Tongue (tissue), 2 donors: Measurements from ENCODE around the gene CTBP1. TPM values are rescaled to one million over a fixed set of nuclear protein-coding genes. Genes with fewer than 3 reads are reported as not detected.
A peak's percentile ranks its signal among the peaks of the same experiment; 100 is the strongest.
"Not testable (repeated sequence)": the region's sequence is repeated elsewhere in the genome, so short reads cannot be mapped to it uniquely, and the experiment has no call there.

ENCODE experiments used
- DNase-seq: peaks from one replicate; pipeline ENCODE4 v3.0.0-alpha.2; 2015
- total RNA-seq: library from RNA; depleted of rRNA; stranded (reverse); fragments of >200 nt; gene quantifications from one replicate; pipeline ENCODE4 v1.2.3, GENCODE V29; 2014

Gene CTBP1
- total RNA-seq, result 193 TPM

DNA sequence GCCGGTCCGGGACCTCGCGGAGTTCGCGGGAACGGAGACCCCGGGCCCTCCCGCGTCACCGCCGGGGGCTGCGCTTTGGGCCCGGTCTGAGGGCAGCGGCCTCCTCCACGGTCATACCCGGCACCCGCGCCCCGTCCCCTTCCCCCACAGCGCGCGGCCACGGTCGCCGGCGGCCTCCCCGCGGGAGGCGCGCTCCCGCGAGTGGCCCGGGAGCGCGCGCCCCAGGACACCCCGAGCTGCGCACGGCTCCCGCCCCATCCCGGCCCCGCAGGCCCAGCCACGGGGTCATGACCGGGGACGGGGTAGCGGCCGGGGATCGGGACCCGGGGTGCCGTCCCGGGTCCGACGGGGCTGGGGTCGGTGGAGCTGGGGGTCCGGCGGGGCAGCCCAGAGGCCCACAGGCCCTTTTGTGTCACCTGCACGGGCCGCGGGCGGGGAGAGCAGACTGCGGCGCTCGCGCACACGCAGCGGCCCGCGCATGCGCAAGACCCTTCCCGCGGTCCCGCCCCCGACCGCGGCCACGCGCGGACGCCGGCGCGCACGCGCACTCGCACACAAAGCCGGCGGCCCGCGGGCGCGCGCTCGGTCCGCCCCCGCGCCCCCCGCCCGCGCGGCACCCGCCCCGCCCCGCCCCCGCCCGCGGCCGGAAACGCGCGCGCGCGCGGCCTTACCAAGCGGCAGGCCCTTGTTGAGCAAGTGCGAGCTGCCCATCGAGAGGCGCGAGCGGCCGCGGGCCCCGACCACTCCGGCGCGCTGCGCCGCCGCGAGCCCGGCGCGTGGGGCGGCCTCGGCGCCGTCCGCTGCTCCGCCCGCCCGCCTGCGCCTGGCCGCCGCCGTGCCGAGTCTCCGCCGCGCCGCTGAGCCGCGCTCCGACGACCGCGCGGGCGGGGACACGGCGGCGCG is at the start of gene CTBP1:
Gene CTBP1, minus strand, starts transcription at position 886 of the 903 bp plus-strand sequence. CDS start 7,799 bp downstream, outside the sequence.
- DNase-seq, result peak; percentile 96

DNA sequence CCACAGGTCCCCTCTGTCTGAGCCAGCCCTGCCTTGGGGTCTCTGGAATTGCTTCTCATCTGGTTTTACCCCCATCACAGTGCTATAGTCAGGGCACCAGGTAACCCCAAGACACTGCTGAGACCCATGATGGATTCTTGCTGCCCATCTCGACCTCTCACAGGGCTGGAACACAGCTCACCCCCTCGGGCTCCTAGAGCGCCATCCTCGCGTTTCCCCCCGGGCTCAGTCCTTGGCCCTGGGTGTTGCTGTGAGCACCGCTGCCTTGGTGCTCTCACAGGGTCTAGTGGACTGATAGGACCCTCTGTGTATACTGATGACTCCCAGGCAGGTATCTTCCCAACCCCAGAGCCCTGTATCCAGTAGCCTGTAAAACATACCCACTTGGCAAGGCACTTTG is 49.5 kb upstream of the CTBP1 start:
- no peak for DNase-seq

DNA sequence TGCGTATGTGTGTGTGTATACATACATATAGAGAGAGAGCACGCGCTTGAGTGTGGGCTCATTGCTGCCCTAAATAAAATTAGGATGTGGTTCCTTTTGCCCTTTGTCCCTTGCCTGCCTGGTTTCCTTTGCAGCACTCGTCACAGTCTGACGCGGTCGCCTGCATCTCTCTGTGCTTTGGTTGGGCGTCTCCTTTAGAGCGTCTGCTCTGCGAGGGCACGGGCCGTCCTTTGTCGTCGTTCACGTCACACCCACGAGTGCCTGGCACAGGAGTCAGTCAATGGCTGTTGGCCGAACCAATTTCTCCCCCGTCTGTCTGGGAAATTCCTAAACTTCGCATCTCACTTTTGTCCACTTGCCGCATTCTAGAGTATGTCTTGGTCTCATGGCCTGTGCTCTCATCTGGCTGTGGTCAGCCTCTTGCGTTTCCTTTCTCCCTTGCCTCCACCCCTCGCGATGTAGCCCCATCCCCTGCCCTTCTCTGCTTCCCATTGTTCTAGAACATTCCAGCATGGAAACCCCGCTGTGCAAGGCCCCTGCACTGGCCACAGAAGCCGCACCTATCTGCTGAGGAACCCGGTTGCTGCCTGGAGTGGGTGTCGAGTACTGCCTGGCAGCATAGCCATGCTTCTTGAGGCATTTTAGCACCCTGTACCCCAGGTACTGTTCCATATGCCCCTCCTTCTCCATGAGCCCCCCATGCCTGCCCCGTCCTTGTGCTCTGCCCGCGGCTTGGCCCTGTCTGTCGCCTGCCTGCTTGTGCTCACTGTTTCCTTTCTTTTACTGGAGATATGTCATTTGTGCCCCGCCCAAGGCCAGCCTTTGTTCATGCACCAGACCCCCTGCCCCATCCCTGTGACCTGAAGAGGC is 48.8 kb upstream of the CTBP1 start:
- no peak for DNase-seq

GRCh38 chr4:1297023-1297395 is 48.1 kb upstream of the CTBP1 start:
- DNase-seq, result no peak

DNA sequence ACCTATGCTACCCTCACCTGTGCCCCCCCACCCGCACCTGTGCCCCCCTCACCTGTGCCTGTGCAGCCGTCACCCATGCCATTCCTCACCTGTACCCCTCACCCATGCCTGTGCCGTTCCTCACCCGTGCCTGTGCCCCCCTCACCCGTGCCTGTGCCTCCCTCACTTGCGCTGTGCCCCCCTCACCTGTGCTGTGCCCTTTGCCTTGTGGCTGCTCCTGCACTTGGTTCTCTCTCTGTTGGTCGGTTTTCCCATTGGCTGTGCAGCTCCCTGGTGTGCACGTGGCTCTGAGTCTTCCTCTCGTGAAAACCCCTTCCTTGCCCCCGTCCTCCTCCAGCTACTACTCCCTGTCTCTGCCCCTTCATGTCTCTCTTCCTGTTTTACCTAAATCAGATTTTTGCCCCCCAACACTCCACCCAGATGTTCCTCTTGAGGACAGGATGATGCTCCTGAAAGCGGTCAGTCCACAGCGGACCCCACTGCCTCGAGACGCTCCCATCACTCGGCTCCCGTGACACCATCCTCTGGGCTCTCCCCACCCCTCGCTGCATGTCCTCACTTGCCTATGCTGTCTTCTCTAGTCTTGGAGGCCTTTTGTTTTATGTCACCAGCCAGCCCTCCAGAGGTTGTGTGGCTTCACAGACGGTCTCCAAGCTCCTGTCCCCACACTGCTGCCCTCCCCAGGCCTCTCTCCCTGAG is 47.5 kb upstream of the CTBP1 start:
- DNase-seq, result no peak

- DNase-seq, result no peak
Measured at GRCh38 chr4:1295405-1296055, 46.6 kb upstream of the CTBP1 start.

DNA sequence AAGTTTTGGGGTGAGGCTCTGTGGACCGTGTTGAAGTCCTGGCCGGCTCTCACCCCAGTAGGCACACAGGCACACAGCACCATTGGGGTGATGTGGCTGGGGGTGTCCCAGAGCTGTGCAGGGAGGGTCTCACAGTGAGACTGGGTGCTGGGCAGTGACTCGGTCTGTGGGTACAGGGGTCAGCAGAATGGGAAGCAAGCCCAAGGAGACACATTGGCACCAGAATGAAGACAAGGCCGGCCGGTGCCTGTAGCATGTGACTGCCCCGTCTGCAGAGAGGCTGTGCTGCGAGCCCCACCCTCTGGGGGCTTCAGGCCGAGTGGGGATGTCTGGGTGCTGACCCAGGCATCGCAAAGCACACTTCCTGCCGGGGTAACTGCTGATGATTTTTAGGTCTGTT is 46.0 kb upstream of the CTBP1 start:
- no peak for DNase-seq

DNA sequence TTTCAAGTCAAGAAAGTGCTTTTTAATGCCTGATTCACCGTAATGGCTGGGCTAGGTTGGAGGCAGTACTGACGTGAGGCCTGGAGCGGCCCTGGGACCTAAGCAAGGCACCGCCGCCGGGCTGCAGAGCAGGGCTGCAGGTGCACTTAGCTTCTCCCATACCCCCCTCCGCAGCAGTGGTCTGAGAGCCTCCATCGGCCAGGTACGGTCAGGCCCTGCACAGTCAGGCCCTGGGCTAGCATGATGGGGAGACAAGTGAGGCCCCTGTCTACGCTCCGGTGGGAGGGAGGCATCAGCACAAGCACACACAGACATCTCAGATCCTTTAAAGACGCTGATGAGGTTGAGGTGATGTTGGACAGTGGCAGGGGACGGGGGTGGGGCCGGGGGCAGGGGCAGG is 45.5 kb upstream of the CTBP1 start:
- no peak for DNase-seq

GRCh38 chr4:1293991-1294390 is 45.1 kb upstream of the CTBP1 start:
- no peak for DNase-seq

- DNase-seq, result no peak
Measured at GRCh38 chr4:1293531-1293941, 44.6 kb upstream of the CTBP1 start.

DNA sequence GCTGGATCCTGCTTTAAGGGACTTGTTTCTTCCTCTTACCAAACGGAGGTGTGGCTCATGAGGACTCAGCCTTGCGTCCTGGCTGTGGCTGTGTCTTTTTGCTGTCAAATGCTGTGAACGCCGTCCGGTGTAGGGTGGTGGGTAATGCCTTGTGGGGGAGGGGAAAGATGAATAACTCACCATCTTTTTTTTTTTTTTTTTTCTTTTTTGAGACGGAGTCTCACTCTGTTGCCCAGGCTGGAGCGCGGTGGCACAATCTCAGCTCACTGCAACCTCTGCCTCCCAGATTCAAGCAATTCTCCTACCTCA is 43.7 kb upstream of the CTBP1 start:
- DNase-seq, result not testable (repeated sequence)

GRCh38 chr4:1291996-1292702 is 43.2 kb upstream of the CTBP1 start:
- DNase-seq, result no peak

DNA sequence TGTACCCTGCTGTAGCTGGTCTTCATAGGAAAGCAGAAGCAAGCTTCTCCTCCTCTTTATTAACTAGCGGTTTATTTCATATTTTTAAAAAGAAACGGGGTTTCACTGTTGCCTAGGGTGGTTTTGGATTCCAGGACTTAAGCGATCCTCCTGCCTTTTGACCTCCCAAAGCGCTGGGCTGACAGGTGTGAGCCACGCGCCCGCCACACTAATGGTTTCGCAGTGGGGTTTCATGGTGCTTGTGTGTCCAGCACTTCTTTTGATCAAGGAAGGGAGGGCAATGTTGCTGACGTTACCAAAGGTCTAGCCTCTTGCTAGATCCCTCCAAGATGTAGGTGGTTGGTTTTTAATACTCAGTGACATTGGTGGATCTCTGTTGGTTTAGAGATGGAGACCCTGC is 42.2 kb upstream of the CTBP1 start:
- no peak for DNase-seq

DNA sequence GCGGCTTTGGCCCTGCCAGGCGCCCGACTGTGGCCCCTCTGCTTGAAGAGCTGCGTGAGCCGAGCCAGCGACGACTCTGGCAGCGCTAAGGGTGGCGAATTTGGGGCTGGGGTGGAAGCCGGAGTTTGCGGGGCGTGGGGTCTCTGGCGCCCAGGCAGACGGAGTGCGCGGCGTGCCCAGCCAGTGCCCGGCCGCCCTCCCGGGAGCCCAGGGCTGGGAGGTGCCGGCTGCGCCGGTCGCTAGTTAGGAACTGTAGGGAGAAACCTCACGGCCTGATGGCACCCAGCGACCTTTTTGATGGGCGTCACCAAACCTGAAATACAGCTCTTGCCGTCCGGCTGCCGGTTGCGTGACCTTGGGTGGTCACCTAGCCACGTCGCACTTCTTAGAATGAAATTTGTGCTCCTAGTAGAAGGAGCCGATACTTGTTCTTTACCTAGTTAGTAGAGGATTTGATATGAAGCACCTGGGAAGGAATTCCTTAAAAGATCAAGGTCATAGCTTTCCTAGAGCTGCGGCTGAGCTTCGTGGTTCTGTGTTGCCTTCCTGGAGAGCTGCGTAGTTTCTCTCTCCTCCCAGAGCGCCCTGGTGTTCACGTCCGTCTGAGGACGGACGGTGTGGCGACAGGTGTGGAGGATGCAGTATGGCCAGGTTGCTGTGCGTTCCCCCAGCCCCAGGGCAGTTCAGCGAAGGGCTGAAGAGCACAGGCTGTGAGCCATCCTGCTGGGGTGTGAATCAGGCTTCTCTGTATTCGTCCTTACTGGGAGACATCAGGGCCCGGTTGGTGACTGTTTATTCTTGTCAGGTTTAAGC is 41.4 kb upstream of the CTBP1 start:
- peak; percentile 16 for DNase-seq

DNA sequence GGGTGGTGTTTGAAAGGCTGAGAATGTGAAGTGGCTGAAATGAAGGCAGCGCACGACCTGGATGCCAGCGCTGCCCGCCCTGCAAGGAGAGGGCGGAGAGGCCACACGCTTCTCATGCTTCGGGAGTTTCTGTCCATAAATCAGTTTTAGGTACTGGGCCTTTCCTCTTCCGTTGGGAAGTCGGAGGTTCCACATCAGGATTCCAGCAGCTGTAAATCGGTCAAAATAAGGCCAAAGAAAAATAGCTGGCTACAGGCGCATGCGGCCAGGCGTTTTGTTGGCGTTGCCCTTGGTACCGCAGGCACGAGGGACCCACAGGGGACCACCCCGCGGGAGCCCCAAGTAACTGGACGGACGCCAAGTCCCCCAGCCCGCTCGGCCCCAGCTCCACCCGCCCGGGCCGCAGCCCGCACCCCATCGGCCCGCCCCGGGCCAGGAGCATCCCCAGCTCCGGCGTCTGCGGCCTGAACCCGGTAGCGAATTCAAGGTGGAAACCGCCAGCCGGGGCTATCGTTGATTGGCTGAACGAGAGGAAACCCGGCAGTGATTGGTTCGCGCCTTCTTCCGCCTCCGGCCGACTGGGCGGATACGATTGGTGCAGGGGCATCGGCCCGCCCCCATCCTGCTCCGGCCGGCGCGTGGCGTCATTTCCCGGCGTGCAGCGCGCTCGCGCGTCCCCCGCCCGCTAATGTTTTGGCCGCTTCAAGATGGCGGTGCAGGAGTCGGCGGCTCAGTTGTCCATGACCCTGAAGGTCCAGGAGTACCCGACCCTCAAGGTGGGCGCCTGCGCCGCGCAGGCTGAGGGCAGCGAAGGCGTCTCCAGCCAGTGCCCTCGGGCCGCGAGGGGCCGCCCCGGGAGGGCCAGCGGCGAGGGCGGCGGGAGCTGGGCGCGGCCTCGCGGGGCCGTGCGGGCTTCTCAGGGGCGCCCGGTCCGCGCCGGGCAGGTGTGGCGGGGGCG is 40.6 kb upstream of the CTBP1 start, which contains the start of gene MAEA:
Gene MAEA, plus strand, starts transcription at position 685 of the 958 bp plus-strand sequence. Its CDS starts 23 bp downstream, at position 708.
- DNase-seq, result peak; percentile 99

GRCh38 chr4:1288786-1289185 is 39.9 kb upstream of the CTBP1 start:
- DNase-seq, result no peak

- DNase-seq, result no peak
Measured at GRCh38 chr4:1285790-1286553, 37.0 kb upstream of the CTBP1 start.

- no peak for DNase-seq
Measured at GRCh38 chr4:1285151-1285789, 36.3 kb upstream of the CTBP1 start.
